ENCODE measurements around the gene SCARB1. TPM values are rescaled to one million over a fixed set of nuclear protein-coding genes. Genes with fewer than 3 reads are reported as not detected.

The SCARB1 gene
- total RNA-seq, 1 experiment from 2014 or later = 68.3 TPM

GRCh38 chr12:124852911-124853427 lies 10.7 kb downstream of the SCARB1 start:
- CTCF ChIA-PET = no interaction called here
- ATAC-seq = no peak
- no peak overlapping the region for H3K27ac Mint-ChIP-seq
- no peak overlapping the region for H3K4me3 Mint-ChIP-seq
- TF ChIP-seq NR2C2 (CRISPR knock-in tag; IDR thresholded peaks at IDR 0.05) (no peak), ZNF425 (CRISPR knock-in tag; conservative IDR thresholded peaks at IDR 0.05) (no peak), ESRRA (CRISPR knock-in tag; IDR thresholded peaks at IDR 0.05; ENCODE audit: borderline replicate concordance) (no peak), CREM (CRISPR knock-in tag; IDR thresholded peaks at IDR 0.05) (no peak), STAT6 (CRISPR knock-in tag; conservative IDR thresholded peaks at IDR 0.05; ENCODE audit: low read depth) (no peak), NR1H2 (CRISPR knock-in tag; IDR thresholded peaks at IDR 0.05) (no peak), ERG (CRISPR knock-in tag; IDR thresholded peaks at IDR 0.05) (no peak), SOX15 (CRISPR knock-in tag; IDR thresholded peaks at IDR 0.05) (no peak), PRRX2 (CRISPR knock-in tag; IDR thresholded peaks at IDR 0.05) (no peak), CDX4 (CRISPR knock-in tag; IDR thresholded peaks at IDR 0.05; ENCODE audit: borderline replicate concordance) (no peak), ZNF219 (CRISPR knock-in tag; IDR thresholded peaks at IDR 0.05; ENCODE audit: borderline replicate concordance) (no peak), NFATC4 (CRISPR knock-in tag; IDR thresholded peaks at IDR 0.05) (no peak), JUN (CRISPR knock-in tag; IDR thresholded peaks at IDR 0.05) (no peak), FOXP1 (CRISPR knock-in tag; IDR thresholded peaks at IDR 0.05; ENCODE audit: borderline replicate concordance) (no peak), RORB (CRISPR knock-in tag; IDR thresholded peaks at IDR 0.05) (no peak), JAZF1 (CRISPR knock-in tag; IDR thresholded peaks at IDR 0.05) (no peak)
- no peak for DNase-seq (ENCODE audit: low spot score)
- H3K36me3 Mint-ChIP-seq = peaks cover 12% of the 10 kb centered on the region
- peaks cover 23% of the 10 kb centered on the region for H3K4me1 Mint-ChIP-seq
- H3K9me3 Mint-ChIP-seq = peaks cover 5% of the 10 kb centered on the region; the same call in 1 of the 2 replicates
- POLR2A ChIA-PET = no interaction called here
- H3K27me3 Mint-ChIP-seq (ENCODE audit: low read depth) = no peaks in the 10 kb centered on the region

- Mint-ChIP-seq H3K27me3 (ENCODE audit: low read depth) (no peaks in the 10 kb centered on the region), H3K36me3 (peaks cover 10% of the 10 kb centered on the region), H3K4me1 (peaks cover 23% of the 10 kb centered on the region), H3K4me3 (no peak overlapping the region), H3K9me3 (peaks cover 5% of the 10 kb centered on the region; the same call in 1 of the 2 replicates), H3K27ac (no peak overlapping the region)
- CTCF ChIA-PET = no interaction called here
- POLR2A ChIA-PET = no interaction called here
- no peak for DNase-seq (ENCODE audit: low spot score)
- TF ChIP-seq GABPB1 (CRISPR knock-in tag; IDR thresholded peaks at IDR 0.05) (peak; percentile 69), RELA (CRISPR knock-in tag; IDR thresholded peaks at IDR 0.05; ENCODE audit: borderline replicate concordance) (no peak)
- no peak for ATAC-seq
Measured at GRCh38 chr12:124852329-124852831, 11.3 kb downstream of the SCARB1 start.

Measured in WTC11 (cell line).